Activated T-helper 1 cell treated with Interleukin-2 at 50 U/mL for 16 hours (primary cell): ENCODE results near the gene WDR19.
"Not testable (repeated sequence)": the region's sequence is repeated elsewhere in the genome, so short reads cannot be mapped to it uniquely, and the experiment has no call there.

ENCODE experiments used
- DNase-seq: peaks from one replicate; pipeline ENCODE4 v3.0.0-alpha.2; 2020; ENCODE audit warnings: low read depth

WDR19 gene

DNA sequence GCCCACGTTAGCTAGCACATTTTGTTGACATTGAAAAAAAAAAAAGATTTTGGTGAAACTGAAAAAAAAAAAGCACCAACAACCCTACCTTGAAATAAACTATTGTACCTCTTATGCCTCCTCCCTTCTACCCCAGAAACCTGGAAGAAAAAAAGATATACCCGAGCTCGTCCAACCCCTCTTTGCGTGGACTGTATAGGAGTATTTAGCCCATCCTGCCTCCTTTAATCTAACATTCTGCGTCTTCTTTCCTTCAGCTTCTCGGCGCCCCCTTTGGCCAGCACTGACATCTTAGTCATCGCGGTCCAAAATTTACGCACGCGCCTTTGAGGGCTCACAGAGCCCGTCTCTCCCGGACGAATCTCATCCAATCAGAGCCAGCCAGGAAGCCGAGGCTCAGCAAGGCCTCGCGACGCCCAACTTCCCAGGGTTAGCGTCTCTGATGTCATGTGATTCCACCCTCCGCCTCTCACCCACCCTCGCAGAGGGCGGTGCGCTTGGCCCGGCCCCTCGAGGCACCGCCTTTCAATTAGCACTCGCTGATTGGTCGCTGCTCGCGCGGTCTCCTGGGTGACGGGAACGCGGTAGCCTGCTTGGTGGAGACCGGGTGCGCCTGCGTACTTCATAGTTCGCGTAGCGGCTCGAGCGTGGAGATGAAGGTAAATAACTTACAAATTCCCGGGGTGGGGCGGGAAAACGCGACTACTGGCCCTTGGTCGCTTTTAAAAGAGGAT lies at the start of gene WDR19:
TSS of gene WDR19 (plus strand) at position 625 of the 734 bp plus-strand sequence. CDS start at position 654, 29 bp downstream.
- DNase-seq, result peak; percentile 98

DNA sequence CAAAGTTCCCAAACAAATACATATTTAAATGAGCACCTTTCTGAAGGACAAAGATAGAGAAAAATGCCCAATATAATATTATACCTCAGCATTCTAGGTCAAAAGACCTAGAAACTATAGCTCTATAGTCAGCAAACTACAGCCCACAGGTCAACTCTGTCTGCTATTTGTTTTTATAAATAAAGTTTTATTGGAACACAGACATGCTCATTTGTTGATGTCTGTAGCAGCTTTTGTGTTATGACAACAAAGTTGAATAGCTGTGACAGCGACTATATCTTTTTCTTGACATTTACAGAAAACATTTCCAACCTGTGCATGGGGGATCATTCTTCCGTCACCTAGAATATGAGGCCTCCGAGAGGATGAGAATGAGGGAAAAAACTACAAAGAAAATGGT lies 48.7 kb upstream of the WDR19 start:
- DNase-seq, result no peak

DNA sequence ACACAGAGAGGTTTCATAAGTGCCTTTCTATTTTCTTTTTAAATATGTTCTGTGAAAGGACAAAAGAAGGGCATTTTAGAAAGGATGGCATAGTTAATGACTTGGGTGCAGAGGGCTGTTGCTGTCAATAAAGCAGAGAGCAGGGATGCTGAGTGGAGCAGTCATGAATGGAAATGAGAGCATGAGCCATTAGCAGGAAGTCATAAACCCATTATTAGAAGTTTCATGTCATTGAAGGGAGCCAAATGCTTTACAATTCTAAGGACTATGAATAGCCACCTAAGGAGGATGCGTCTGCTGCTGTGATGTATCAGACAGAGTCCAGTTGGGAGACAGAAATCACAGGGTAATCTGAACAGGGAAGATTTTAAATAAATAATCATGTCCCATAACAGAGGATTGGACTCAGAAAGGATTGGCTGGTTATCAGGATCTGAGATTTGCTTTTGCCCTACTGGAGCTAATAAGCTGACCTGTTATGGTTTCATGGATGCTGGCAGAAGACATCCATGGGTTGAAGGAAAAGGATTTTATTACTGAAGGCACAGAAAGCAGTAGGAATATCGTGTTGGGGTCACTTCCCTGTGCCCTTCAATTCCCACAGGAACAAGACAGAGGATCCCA lies 47.5 kb upstream of the WDR19 start:
- DNase-seq, result no peak

DNA sequence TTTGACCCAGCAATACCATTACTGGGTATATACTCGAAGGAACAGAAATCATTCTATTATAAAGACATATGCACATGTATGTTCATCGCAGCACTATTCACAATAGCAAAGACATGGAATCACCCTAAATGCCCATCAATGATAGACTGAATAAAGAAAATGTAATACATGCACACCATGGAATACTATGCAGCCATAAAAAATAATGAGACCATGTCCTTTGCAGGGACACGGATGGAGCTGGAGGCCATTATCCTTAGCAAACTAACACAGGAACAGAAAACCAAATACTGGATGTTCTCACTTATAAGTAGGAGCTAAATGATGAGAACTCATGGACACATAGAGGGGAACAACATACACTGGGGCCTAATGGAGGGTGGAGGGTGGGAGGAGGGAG lies 44.1 kb upstream of the WDR19 start:
- DNase-seq, result not testable (repeated sequence)

DNA sequence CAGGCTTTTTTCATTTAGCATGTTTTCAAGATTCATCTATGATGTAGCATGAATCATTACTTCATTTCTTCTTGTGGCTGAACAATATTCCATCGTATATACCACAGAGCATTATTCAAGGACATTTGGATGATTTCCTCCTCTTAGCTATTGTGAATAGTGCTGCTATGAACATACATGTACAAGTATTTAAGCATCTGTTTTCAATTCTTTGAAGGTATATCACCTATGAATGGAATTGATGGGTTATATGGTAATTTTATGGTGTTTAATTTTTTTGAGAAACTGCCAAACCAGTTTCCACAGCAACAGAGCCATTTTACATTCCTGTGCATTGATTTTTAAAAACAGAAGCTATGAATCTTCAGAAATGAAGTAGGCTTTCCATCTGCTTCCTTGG lies 36.1 kb upstream of the WDR19 start:
- DNase-seq, result no peak

DNA sequence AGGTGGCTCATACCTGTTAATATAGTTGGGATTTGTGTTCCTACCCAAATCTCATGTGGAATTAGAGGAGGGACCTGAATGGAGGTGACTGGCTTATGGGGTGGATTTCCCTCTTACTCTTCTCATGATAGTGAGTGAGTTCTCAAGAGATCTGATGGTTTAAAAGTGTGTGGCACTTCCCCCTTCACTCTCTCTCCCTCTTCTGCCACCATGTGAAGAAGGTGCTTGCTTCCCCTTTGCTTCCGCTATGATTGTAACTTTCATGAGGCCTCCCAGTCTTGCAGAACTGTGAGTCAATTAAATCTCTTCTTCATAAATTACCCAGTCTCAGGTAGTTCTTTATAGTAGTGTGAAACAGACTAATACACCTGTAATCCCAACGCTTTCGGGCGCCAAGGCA lies 28.3 kb upstream of the WDR19 start:
- no peak for DNase-seq

DNA sequence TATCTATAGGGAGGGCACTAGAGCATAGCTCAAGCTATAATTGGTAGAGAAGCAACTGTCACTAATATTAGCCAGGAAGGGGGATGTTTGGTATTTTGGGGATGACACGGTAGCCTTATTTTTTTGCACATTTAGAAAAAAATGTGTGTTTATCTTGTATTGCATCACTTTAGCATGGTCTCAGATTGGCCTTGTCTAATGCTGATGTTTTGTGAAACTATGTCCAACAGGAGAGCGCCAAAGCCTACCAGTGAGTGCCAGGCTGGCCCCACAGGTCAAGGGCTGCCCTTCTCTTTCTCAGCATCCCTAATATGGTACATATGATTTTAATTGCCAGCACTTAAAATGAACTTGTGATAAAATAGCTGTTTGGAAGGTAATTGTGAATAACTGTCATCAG lies 24.8 kb upstream of the WDR19 start:
- no peak for DNase-seq

DNA sequence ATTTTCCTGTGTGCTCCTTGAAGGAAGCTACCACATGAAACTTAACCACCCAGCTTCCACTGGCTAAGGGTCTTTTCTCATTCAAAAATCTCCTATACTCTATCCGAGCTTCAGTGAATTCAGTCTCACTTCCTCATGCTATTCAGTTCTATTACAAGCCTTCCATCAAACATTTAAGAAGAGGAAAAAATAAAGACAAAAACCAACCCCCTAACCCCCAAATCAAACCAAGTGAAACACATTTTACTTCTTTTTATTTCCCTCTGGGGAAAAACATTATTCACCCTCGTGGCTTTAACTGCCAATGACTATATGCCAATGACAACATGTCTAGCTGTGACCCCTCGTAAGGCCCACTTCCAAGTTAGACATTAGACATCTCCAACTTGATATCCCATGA lies 16.2 kb upstream of the WDR19 start:
- no peak for DNase-seq

DNA sequence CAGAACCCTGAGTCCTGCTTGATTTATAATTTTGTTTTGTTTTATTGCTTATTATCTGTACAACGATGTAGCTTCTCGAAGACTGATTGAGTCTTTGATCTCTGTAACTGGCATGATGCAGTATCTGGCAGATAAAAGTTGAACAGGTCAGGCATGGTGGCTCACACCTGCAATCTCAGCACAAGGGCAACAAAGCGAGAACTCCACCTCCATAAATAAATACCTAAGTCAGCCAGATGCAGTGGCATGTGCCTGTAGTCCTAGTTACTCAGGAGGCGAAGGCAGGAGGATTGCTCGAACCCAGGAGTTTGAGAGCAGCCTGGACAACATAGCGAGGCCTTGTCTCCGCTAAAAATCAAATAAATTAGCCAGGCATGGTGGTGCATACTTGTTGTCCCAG lies 15.7 kb upstream of the WDR19 start:
- DNase-seq, result no peak

DNA sequence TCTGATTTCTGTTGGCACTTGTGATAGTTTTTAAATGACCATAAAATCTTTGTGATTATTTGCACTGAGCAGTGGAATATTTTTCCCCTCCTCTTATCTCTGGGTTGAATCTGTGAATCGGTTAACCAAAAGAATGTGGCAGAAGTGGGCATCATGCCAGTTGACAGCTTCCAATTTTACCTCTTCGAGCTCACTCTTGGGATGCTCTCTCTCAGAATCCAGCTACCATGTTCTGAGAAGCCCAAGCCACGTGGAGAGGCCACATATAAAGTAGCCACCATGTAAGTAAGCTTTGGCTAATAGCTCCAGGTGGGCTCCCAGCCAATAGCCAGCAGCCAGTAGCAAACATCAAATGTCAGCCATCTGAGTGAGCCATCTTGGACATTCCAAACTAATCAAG lies 12.9 kb upstream of the WDR19 start:
- DNase-seq, result no peak

DNA sequence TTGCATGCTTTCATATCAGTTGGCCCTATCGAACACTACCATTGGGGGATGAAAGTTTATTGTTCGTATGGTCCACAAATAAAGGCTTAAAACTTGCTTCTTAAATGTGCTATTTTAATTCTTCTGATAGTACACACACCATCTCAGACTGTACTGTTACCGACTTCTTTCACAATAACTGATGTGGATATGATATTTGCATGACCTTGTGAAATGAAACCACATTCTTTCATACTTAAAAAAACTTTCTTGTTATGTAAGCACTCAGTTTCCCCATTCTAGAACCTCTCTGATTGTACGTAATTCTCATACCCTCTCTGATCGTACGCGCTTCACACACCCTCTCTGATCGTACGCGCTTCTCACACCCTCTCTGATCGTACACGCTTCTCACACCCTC lies 12.0 kb upstream of the WDR19 start:
- DNase-seq, result no peak

DNA sequence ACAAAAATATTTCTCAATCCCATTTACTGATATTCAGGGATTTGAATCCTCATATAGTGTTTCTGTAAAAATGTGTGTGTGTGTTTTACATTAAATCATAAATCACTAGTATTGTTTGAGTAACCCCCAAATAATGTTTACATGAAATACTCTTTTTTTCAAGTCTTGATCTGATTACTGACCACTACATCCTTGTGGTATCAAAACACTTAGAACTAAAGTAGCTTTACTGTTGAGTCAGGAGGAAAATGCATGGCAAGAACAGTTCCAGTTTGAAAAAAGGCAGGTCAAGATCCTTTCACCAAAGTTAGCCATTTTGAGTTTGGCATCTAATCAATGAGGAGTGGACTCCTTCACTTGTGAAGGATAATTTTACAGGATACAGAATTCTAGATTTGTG lies 3.6 kb upstream of the WDR19 start:
- no peak for DNase-seq

DNA sequence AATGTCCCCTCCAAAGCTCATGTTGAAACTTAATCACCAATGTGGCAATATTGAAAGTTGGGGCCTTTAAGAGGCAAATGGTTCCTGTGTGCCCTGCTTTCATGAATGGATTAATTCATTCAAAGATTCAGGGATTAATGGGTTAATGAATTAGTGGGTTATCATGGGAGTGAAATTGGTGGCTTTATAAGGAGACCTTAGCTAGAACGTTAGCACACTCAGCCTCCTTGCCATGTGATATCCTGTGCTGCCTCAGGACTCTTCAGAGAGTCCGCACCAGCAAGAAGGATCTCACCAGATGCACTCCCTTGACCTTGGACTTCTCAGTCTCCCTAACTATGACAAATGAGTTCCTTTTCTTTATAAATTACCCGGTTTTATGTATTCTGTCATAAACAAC lies 2.6 kb upstream of the WDR19 start:
- no peak for DNase-seq

DNA sequence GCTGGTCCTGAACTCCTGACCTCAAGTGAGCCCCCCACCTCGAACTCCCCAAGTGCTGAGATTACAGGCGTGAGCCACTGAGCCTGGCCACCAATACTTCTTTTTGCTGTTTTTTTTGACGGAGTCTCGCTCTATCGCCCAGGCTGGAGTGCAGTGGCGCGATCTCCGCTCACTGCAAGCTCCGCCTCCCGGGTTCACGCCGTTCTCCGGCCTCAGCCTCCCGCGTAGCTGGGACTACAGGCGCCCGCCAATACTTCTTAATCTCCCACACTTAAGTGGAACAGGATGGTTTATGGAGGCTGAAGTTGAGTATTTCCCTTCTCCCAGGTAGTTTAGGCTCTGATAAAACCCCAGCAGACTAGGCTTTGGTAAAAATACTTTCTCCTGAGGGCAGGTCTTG lies 1.7 kb upstream of the WDR19 start:
- not testable (repeated sequence) for DNase-seq

DNA sequence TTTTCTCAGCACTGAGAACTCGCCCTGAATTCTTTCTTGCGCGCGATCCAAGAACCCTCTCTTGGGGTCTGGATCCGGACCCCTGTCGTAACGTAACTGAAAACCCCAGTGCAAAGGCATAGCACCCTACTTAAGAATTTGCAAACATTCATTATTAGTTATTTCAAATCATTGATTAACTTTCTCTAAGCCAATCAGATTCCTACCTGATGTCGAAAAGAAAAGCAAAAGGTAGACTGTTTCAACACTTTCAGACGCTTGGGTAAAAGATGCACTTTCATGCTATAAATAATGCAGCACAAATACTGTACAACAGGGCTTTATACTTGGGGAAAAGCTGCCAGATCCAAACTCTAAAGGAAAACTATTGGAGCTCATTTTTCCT lies 817 bp upstream of the WDR19 start:
- DNase-seq, result no peak

DNA sequence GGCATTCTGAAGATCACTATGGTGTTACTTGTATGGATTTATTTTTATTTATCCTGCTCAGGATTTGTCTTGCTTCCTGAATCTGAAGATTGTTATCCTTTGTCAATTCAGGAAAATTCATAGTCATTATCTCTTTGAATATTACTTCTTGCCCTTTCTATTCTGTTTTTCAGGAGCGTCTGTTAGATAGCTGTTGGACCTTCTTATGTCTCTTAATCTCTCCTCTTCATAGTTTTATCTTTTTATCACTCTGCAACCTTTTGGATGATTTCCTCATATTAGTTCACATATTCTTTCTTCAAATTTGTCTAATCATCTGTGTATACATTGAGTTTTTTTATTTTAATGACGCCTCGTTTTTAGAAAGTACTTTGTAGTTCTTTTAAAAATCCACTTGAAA lies 19.6 kb downstream of the WDR19 start:
- DNase-seq, result no peak

DNA sequence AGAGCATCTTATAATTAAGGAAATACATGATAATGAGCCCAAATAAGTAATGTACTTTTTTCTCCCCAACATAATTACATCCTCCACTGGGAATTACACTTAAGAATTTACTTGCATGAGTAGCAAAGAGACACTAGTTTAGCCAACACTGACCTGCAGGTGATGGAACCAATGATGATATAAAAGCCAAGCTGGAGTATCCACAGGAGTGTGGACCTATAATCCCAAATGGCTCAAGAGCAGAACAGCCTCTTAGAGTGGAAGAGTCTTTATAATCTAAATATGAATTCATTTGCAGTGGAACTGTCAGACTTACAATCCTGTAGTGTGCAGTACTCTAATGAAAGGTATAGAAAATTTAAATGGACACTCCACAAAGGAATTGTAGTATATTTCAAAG lies 22.2 kb downstream of the WDR19 start:
- DNase-seq, result no peak

DNA sequence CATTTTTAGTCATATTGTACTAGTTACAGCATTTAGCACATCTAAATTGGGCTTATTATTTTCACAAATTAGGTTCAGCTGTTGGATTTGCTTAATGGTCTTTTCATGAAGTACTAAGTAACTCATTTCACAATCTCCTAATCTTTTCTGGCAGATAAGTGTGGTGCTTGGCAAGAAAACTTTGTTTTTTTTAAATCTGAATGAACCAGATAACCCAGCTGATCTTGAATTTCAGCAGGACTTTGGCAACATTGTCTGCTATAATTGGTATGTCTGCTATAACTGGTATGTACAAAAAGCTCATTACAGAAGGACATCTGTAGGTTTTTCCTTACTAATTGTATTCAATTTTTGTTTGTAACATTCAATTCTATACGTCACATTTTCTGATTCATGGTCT lies 22.7 kb downstream of the WDR19 start:
- no peak for DNase-seq

DNA sequence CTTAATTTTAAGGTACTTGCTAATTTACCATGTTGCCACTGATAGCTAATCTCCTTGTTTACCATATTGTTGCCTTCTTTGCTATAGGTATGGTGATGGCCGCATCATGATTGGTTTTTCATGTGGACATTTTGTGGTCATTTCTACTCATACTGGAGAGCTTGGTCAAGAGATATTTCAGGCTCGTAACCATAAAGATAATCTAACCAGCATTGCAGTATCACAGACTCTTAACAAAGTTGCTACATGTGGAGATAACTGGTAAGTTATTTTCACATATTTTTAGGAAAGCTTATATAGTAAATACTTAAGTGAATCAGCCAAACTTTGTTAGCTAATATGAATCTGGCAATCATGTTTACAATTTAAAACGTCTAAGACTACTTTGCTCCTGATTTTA lies 23.1 kb downstream of the WDR19 start:
- DNase-seq, result no peak

DNA sequence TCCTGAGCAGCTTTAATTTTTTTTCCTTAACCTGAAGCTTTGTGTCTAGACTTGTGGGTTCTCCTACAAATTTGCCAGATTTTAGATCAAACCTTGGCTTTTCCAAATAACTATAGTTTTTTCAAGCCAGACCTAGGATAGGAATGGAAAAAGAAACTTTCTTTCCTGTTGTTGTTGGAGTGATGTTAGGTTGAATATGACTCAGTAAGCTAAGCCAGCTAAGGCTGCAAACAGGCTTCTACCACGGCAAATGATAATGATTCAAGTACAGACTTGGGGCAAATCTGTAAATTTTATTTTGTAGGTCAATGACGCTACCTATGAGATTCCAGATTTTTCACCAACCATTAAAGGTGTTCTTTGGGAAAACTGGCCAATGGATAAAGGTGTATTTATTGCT lies 45.6 kb downstream of the WDR19 start:
- no peak for DNase-seq

DNA sequence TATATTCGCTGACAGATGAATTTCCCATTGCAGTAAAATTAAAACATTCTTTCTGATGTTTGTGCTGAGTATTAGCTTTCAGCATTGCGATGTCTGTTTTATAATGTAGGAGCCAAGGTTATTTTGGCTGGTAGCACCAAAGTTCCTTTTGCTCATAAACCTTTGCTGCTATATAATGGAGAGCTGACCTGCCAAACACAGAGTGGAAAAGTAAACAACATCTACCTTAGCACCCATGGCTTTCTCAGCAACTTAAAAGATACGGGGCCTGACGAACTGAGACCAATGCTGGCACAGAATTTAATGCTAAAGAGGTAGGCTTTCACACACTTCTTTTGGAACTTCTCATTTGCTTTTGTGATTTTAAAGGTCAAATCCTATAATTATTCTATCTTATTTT lies 46.0 kb downstream of the WDR19 start:
- no peak for DNase-seq

DNA sequence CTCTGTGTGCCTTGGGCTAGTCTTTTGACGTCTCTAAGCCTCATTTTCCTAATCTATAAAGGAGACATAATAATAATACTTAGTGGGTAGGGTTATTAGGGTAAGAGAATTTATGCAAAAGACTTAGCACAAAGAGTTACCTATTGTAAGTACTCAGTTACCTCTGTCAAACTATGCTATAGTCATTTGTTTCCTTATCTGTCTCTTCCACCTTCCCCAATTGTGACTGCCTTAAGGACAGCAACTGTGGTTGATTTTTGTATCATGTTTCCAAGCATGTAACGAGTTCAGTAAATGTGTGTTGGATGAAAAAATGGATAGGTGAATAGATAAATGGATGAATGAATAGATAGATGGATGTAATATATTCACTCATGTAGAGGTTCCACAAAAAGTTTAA lies 48.1 kb downstream of the WDR19 start:
- no peak for DNase-seq

DNA sequence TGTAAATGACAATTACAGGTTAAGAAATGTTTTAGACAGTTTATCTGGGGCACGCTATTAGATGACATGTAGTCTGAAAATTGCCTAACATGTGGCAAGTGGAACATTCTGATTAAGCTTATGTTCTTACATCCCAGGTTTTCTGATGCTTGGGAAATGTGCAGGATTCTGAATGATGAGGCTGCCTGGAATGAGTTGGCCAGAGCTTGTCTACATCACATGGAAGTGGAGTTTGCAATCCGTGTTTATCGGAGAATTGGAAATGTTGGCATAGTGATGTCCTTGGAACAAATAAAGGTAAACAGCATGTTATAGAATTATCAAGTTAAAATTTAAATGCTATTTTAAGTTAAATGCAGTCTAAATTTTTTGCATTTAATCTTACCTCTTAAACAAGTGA lies 49.3 kb downstream of the WDR19 start:
- DNase-seq, result no peak

DNA sequence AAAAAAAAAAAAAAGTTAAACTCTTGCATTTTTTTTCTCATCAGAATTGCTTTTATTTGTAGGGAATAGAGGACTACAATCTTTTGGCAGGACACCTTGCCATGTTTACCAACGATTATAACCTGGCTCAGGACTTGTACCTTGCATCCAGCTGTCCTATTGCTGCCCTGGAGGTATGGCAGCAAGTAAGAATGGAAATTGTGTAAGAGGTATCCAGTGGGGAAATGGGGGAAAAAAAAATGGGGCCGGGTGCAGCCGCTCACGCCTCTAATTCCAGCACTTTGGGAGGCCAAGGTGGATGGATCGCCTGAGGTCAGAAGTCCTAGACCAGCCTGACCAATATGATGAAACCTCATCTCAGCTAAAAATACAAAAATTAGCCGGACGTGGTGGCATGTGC lies 49.8 kb downstream of the WDR19 start:
- no peak for DNase-seq
